K562 (cell line): Measurements from ENCODE around the gene SEMA3C. TPM values are rescaled to one million over a fixed set of nuclear protein-coding genes. Genes with fewer than 3 reads are reported as not detected.

ENCODE experiments used
- ATAC-seq: fragments of 200-7000 bp; cut with Tn5 transposase; 3 replicates; pipeline ENCODE4 v1.9.1; 2020; ENCODE audit warnings: moderate library complexity
- BruUV-seq: library from RNA; stranded (reverse); fragments of 400-500 nt; replicated peaks from 2 replicates; lab custom pipeline; 2021; lab: Mats Ljungman, UMichigan
- CTCF ChIA-PET: fragments of 300-600 bp; formaldehyde crosslinking; extraction: SDS; loops from one replicate; lab custom pipeline; 2021; ENCODE audit warnings: low intra/inter-chr PET ratio; lab: Yijun Ruan, JAX
- POLR2A ChIA-PET: fragments of 300-600, 350-650 bp; sonication (Branson Sonifier 250); formaldehyde crosslinking; extraction: SDS; loops from one replicate; lab custom pipeline; 2021; ENCODE audit warnings: antibody characterized with exemption, inconsistent platforms; lab: Yijun Ruan, JAX
- DNase-seq, 4 experiments: peaks; one replicate each; pipeline versions ENCODE4 v3.0.0 to v3.0.0-alpha.2; 2011 to 2018; ENCODE audit warnings: low spot score in 3 of 4, mixed read lengths in 3 of 4; ENCODE audit errors: extremely low read depth in 1 of 4
- FAIRE-seq: peaks from 2 replicates; lab custom pipeline; 2011; peaks lifted over from hg19 to GRCh38; lab: Jason Lieb, UNC
- H2AFZ ChIP-seq: 2 replicates; pipeline ENCODE4 v1.6.0; 2011; ENCODE audit warnings: low read depth, low read length, control low read depth, inconsistent platforms
- H3K27ac ChIP-seq: fragments of 200-600 bp; 3 replicates; pipeline ENCODE4 v1.8.0; 2011; ENCODE audit warnings: low read depth, mild to moderate bottlenecking, control low read depth, inconsistent platforms, low read length, moderate library complexity, mixed read lengths; ENCODE audit errors: extremely low read depth
- H3K27me3 ChIP-seq, 2 experiments: fragments of 300-600 bp in 1 of 2; 2 replicates in 1 of 2; 3 replicates in 1 of 2; pipeline versions ENCODE4 v1.6.0 to v1.8.0; 2011; ENCODE audit warnings: inconsistent platforms in 2 of 2, low read length in 2 of 2, mild to moderate bottlenecking in 1 of 2, mixed read lengths in 1 of 2, moderate library complexity in 1 of 2; ENCODE audit not compliant: control insufficient read depth in 2 of 2, insufficient read depth in 2 of 2
- H3K36me3 ChIP-seq: fragments of 300-600 bp; 3 replicates; pipeline ENCODE4 v1.8.0; 2011; ENCODE audit warnings: mild to moderate bottlenecking, low read length, inconsistent platforms; ENCODE audit not compliant: control insufficient read depth, insufficient read depth
- H3K4me1 ChIP-seq, 2 experiments: fragments of 200-600 bp in 1 of 2; replicated peaks in 1 of 2; 2 replicates in 1 of 2; 3 replicates in 1 of 2; pipeline versions ENCODE4 v1.5.1 to v1.8.0; 2011; ENCODE audit warnings: inconsistent platforms in 2 of 2, low read length in 2 of 2, mild to moderate bottlenecking in 1 of 2, mixed read lengths in 1 of 2, moderate library complexity in 1 of 2; ENCODE audit not compliant: control insufficient read depth in 2 of 2, insufficient read depth in 2 of 2
- H3K4me2 ChIP-seq: 2 replicates; pipeline ENCODE4 v1.6.1; 2011; ENCODE audit warnings: low read length, control low read depth, inconsistent platforms, mixed read lengths; ENCODE audit not compliant: insufficient read depth
- H3K4me3 ChIP-seq: fragments of 200-600 bp; sonication (generic), shearing (Covaris generic); 2 replicates; pipeline ENCODE4 v1.5.1; 2016; ENCODE audit warnings: control low read depth, inconsistent platforms
- H3K79me2 ChIP-seq: fragments of 200-600 bp; 3 replicates; pipeline ENCODE4 v1.8.0; 2011; ENCODE audit warnings: low read length, inconsistent platforms; ENCODE audit not compliant: control insufficient read depth, insufficient read depth
- H3K9ac ChIP-seq, 2 experiments: 2 replicates each; pipeline versions ENCODE4 v1.6.0 to v1.6.1; 2011; ENCODE audit warnings: low read depth in 2 of 2, low read length in 2 of 2, control low read depth in 1 of 2, inconsistent platforms in 1 of 2, mild to moderate bottlenecking in 1 of 2, mixed read lengths in 1 of 2; ENCODE audit not compliant: insufficient read depth in 1 of 2
- H3K9me1 ChIP-seq: one replicate; pipeline ENCODE4 v1.6.0; 2011; ENCODE audit warnings: inconsistent platforms, mild to moderate bottlenecking, low read length, moderate library complexity; ENCODE audit not compliant: control insufficient read depth, insufficient read depth
- H3K9me3 ChIP-seq: replicated peaks from 2 replicates; pipeline ENCODE4 v1.5.1; 2011; ENCODE audit warnings: low read depth, low read length, inconsistent platforms; ENCODE audit not compliant: control insufficient read depth, insufficient read depth
- H4K20me1 ChIP-seq: replicated peaks from 2 replicates; pipeline ENCODE4 v1.6.1; 2011; ENCODE audit warnings: low read length, inconsistent platforms, mixed read lengths; ENCODE audit not compliant: control insufficient read depth, insufficient read depth
- CBFA2T2 ChIP-seq: fragments of 450-650 bp; conservative IDR thresholded peaks from 2 replicates; pipeline ENCODE4 v1.6.1; 2017; ENCODE audit warnings: mild to moderate bottlenecking
- FOXA1 ChIP-seq: fragments of 450-650 bp; IDR thresholded peaks from 2 replicates; pipeline ENCODE4 v1.6.1; 2016; ENCODE audit warnings: mild to moderate bottlenecking, borderline replicate concordance
- FOXA3 ChIP-seq, 2 experiments: fragments of 450-650 bp in 1 of 2; sonication (generic) in 1 of 2; formaldehyde crosslinking; IDR thresholded peaks in 1 of 2; conservative IDR thresholded peaks in 1 of 2; 2 replicates each; pipeline versions ENCODE4 v1.4.0 to v1.8.0; 2020 to 2022; ENCODE audit warnings: mild to moderate bottlenecking in 2 of 2, missing genetic modification reagents in 1 of 2
- HCFC1 ChIP-seq: IDR thresholded peaks from 2 replicates; pipeline ENCODE4 v1.6.1; 2012; ENCODE audit warnings: low read depth, low read length, improper control_type of control experiment
- IRF2 ChIP-seq: sonication (generic); formaldehyde crosslinking; IDR thresholded peaks from 2 replicates; pipeline ENCODE4 v1.8.1; 2022; ENCODE audit warnings: mild to moderate bottlenecking, missing genetic modification reagents
- KLF1 ChIP-seq: fragments of 450-650 bp; IDR thresholded peaks from 2 replicates; pipeline ENCODE4 v1.6.1; 2016; ENCODE audit warnings: missing genetic modification characterization, missing compliant biosample characterization
- NFXL1 ChIP-seq: fragments of 450-650 bp; formaldehyde crosslinking; IDR thresholded peaks from 2 replicates; pipeline ENCODE4 v1.4.0; 2021; ENCODE audit warnings: mild to moderate bottlenecking
- NFYB ChIP-seq: IDR thresholded peaks from 2 replicates; pipeline ENCODE4 v1.6.1; 2011; ENCODE audit warnings: mild to moderate bottlenecking, moderate library complexity; ENCODE audit not compliant: insufficient read length; ENCODE audit errors: extremely low read depth
- PTRF ChIP-seq: fragments of 450-650 bp; IDR thresholded peaks from 2 replicates; pipeline ENCODE4 v1.6.1; 2016; ENCODE audit warnings: mild to moderate bottlenecking, missing genetic modification characterization, missing compliant biosample characterization
- WGBS: fragments of 100-300 bp; shearing (Covaris generic); methylation state at CpG from one replicate; pipeline ENCODE4 v1.1.6; 2016; ENCODE audit warnings: low coverage, mixed read lengths; ENCODE audit not compliant: insufficient coverage; ENCODE audit errors: missing lambda C conversion rate; 5-methylcytosine and 5-hydroxymethylcytosine counted together
- in situ Hi-C: fragments of 300-500 bp; cut with MboI; formaldehyde crosslinking; loops from 4 replicates; pipeline ENCODE4 v1.15.0; 2018; ENCODE audit warnings: inconsistent platforms, mixed read lengths
- intact Hi-C: fragments of 100-400 bp; cut with micrococcal nuclease; formaldehyde crosslinking; loops from 2 replicates; pipeline ENCODE4 v1.14.2; 2022
- polyA plus RNA-seq, 8 experiments: library from polyadenylated mRNA; depleted of rRNA in 4 of 8; stranded (reverse) in 5 of 8; unstranded in 3 of 8; fragments of >200 nt; fragmentation: Nextera tagmentation in 2 of 8; fragmentation: Illumina TruSeq in 1 of 8; extraction: Ambion mirVana in 2 of 8; extraction: Trizol in 1 of 8; gene quantifications; 2 replicates each; pipeline versions ENCODE4 v1.2.1 to v1.2.3, GENCODE V29; 2011 to 2014; ENCODE audit warnings: inconsistent platforms in 1 of 8, missing spikeins in 1 of 8
- total RNA-seq, 7 experiments: library from RNA; depleted of rRNA in 6 of 7; stranded (reverse); fragments of >200 nt in 6 of 7; fragmentation: Illumina TruSeq in 2 of 7; extraction: Trizol in 2 of 7; gene quantifications; 2 replicates each; pipeline versions ENCODE4 v1.2.1 to v1.2.3, GENCODE V29; 2011 to 2021; ENCODE audit warnings: low replicate concordance in 1 of 7
- TF ChIP-seq, protein P1 (sequence below), 3 experiments: IDR thresholded peaks in 2 of 3; conservative IDR thresholded peaks in 1 of 3; 2 replicates each; pipeline ENCODE4 v1.5.1; 2011 to 2012; ENCODE audit warnings: low read length in 3 of 3, mild to moderate bottlenecking in 3 of 3, control low read depth in 2 of 3, improper control_type of control experiment in 1 of 3, inconsistent platforms in 1 of 3, low read depth in 1 of 3, mixed read lengths in 1 of 3, moderate library complexity in 1 of 3; ENCODE audit not compliant: insufficient read depth in 2 of 3
- TF ChIP-seq, protein P2 (sequence below): fragments of 200-400 bp; formaldehyde crosslinking; IDR thresholded peaks from 2 replicates; pipeline ENCODE4 v1.6.1; 2017; ENCODE audit warnings: mild to moderate bottlenecking, low read depth, low read length, moderate library complexity

Gene SEMA3C
- total and polyA plus RNA-seq, 9 of the 15 experiments (the other 6 are each of a cell fraction or from before 2014, with no cell fraction given): 0.04 to 0.36 (median 0.12) TPM; not detected in 3

DNA sequence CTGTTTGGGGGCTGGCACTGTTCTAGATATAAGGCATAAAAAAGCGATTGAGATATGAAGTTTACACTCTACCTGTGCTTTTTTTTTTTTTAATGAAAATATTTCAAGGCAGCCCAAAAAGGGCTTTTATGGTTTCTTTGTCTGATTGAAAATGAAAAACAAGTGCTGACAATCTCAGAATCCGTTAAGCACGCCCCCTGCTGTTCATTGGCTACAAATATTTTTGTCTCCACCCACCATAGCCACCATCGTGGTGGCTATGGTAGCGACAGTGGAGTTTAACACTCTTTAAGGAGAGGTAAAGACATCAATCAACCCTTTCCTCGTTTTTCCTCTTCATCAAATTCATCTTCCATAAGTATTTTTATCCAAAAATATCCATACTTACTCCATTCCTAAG, 186.2 kb downstream of the SEMA3C start:
- in situ Hi-C loops: no loop called here
- Histone ChIP-seq H3K27me3 (no peaks in the 10 kb centered on the region), H3K9me3 (no peaks in the 10 kb centered on the region), H3K9ac (no peak overlapping the region), H3K4me2 (no peak overlapping the region), H3K79me2 (no peaks in the 10 kb centered on the region), H3K4me1 (no peaks in the 10 kb centered on the region), H3K27ac (no peak overlapping the region), H2AFZ (no peak overlapping the region), H3K36me3 (no peaks in the 10 kb centered on the region), H3K4me3 (no peak overlapping the region), H3K9me1 (no peaks in the 10 kb centered on the region), H4K20me1 (no peaks in the 10 kb centered on the region)
- ChIA-PET POLR2A (no interaction called here), CTCF (interaction anchor here (0.7 kb wide), 1 partner anchor 9 kb away, joined by 5 read pairs; no protein-coding TSS in a partner anchor)
- intact Hi-C loops: no loop called here
- WGBS: under 1% methylated on average over 6 of the region's 6 CpGs
- peak in 3 of 4 experiments; percentile 16 to 30 (median 24) for DNase-seq
- FAIRE-seq: no peak
- BruUV-seq: no TSS peak
- TF ChIP-seq KLF1 (tag) (no peak), FOXA3 (CRISPR knock-in tag; conservative IDR thresholded peaks at IDR 0.05 in 1 of 2, IDR thresholded peaks at IDR 0.05 in 1 of 2) (no peak), CBFA2T2 (no peak), NFYB (peak; percentile 8), NFXL1 (no peak), FOXA1 (no peak), IRF2 (CRISPR knock-in tag) (no peak), HCFC1 (no peak), PTRF (tag) (no peak)
- TF ChIP-seq, protein P1, sequence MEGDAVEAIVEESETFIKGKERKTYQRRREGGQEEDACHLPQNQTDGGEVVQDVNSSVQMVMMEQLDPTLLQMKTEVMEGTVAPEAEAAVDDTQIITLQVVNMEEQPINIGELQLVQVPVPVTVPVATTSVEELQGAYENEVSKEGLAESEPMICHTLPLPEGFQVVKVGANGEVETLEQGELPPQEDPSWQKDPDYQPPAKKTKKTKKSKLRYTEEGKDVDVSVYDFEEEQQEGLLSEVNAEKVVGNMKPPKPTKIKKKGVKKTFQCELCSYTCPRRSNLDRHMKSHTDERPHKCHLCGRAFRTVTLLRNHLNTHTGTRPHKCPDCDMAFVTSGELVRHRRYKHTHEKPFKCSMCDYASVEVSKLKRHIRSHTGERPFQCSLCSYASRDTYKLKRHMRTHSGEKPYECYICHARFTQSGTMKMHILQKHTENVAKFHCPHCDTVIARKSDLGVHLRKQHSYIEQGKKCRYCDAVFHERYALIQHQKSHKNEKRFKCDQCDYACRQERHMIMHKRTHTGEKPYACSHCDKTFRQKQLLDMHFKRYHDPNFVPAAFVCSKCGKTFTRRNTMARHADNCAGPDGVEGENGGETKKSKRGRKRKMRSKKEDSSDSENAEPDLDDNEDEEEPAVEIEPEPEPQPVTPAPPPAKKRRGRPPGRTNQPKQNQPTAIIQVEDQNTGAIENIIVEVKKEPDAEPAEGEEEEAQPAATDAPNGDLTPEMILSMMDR (IDR thresholded peaks at IDR 0.05 in 2 of 3, conservative IDR thresholded peaks at IDR 0.05 in 1 of 3; ENCODE audit: insufficient read depth in 2 of 3, low read depth in 1 of 3, low read length in 3 of 3): peak; percentile 6 to 22 (median 19); a peak in 2 of 6 replicates
- TF ChIP-seq, protein P2, sequence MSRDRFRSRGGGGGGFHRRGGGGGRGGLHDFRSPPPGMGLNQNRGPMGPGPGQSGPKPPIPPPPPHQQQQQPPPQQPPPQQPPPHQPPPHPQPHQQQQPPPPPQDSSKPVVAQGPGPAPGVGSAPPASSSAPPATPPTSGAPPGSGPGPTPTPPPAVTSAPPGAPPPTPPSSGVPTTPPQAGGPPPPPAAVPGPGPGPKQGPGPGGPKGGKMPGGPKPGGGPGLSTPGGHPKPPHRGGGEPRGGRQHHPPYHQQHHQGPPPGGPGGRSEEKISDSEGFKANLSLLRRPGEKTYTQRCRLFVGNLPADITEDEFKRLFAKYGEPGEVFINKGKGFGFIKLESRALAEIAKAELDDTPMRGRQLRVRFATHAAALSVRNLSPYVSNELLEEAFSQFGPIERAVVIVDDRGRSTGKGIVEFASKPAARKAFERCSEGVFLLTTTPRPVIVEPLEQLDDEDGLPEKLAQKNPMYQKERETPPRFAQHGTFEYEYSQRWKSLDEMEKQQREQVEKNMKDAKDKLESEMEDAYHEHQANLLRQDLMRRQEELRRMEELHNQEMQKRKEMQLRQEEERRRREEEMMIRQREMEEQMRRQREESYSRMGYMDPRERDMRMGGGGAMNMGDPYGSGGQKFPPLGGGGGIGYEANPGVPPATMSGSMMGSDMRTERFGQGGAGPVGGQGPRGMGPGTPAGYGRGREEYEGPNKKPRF: no peak
- ATAC-seq: no peak
